GM12878 (cell line): ENCODE results near the gene FAM89B.

Source experiments
- CBX5 ChIP-seq: sonication (generic); IDR thresholded peaks from 2 replicates; pipeline ENCODE4 v1.6.1; 2016; ENCODE audit warnings: low read depth, moderate library complexity, mild to moderate bottlenecking, inconsistent platforms
- CEBPB ChIP-seq, 2 experiments: fragments of 150-350 bp in 1 of 2; IDR thresholded peaks; 2 replicates each; pipeline ENCODE4 v1.6.1; 2012 to 2014; ENCODE audit warnings: low read depth in 2 of 2, low read length in 2 of 2, borderline replicate concordance in 1 of 2, inconsistent platforms in 1 of 2
- CHD2 ChIP-seq: IDR thresholded peaks from 2 replicates; pipeline ENCODE4 v1.6.1; 2011; ENCODE audit warnings: low read depth, low read length, improper control_type of control experiment, borderline replicate concordance
- E2F4 ChIP-seq: IDR thresholded peaks from 2 replicates; pipeline ENCODE4 v1.6.1; 2012; ENCODE audit warnings: low read depth, low read length, improper control_type of control experiment
- JUNB ChIP-seq: IDR thresholded peaks from 2 replicates; pipeline ENCODE4 v1.6.1; 2016; ENCODE audit warnings: antibody characterized with exemption, mild to moderate bottlenecking
- PAX5 ChIP-seq: IDR thresholded peaks from 2 replicates; pipeline ENCODE4 v1.6.1; 2011; ENCODE audit warnings: low read depth, low read length, borderline replicate concordance
- PRDM15 ChIP-seq: fragments of 450-650 bp; formaldehyde crosslinking; IDR thresholded peaks from 2 replicates; pipeline ENCODE4 v1.4.0; 2020; ENCODE audit warnings: mild to moderate bottlenecking, moderate library complexity
- SIN3A ChIP-seq: IDR thresholded peaks from 2 replicates; pipeline ENCODE4 v1.6.1; 2012; ENCODE audit warnings: low read depth, low read length, improper control_type of control experiment
- YY1 ChIP-seq: IDR thresholded peaks from 2 replicates; pipeline ENCODE4 v1.6.1; 2011; ENCODE audit warnings: low read depth, mild to moderate bottlenecking, low read length
- ZNF384 ChIP-seq: IDR thresholded peaks from 2 replicates; pipeline ENCODE4 v1.6.1; 2012; ENCODE audit warnings: low read depth, mild to moderate bottlenecking, low read length, improper control_type of control experiment, borderline replicate concordance
- TF ChIP-seq, protein P1 (sequence below), 3 experiments: IDR thresholded peaks in 2 of 3; conservative IDR thresholded peaks in 1 of 3; 2 replicates each; pipeline ENCODE4 v1.5.1; 2011; ENCODE audit warnings: low read depth in 3 of 3, low read length in 3 of 3, mild to moderate bottlenecking in 3 of 3, control low read depth in 2 of 3, moderate library complexity in 2 of 3, inconsistent platforms in 1 of 3, mixed read lengths in 1 of 3; ENCODE audit not compliant: control insufficient read depth in 2 of 3, insufficient read depth in 1 of 3; ENCODE audit errors: extremely low read depth in 1 of 3
- TF ChIP-seq, protein P2 (sequence below): IDR thresholded peaks from 2 replicates; pipeline ENCODE4 v1.6.1; 2012; ENCODE audit warnings: low read depth, low read length, improper control_type of control experiment
- TF ChIP-seq, protein P3 (sequence below): IDR thresholded peaks from 2 replicates; pipeline ENCODE4 v1.6.1; 2012; ENCODE audit warnings: low read depth, low read length, improper control_type of control experiment
- TF ChIP-seq, protein P4 (sequence below): fragments of 150-350 bp; IDR thresholded peaks from 2 replicates; pipeline ENCODE4 v1.6.1; 2016; ENCODE audit warnings: low read depth, low read length

- TF ChIP-seq JUNB (no peak), PRDM15 (no peak), SIN3A (no peak), PAX5 (no peak), CHD2 (no peak), E2F4 (no peak), CEBPB (IDR thresholded peaks at IDR 0.05; ENCODE audit: borderline replicate concordance in 1 of 2, low read depth in 2 of 2, low read length in 2 of 2) (no peak), YY1 (no peak), ZNF384 (no peak), CBX5 (no peak)
- TF ChIP-seq, protein P1, sequence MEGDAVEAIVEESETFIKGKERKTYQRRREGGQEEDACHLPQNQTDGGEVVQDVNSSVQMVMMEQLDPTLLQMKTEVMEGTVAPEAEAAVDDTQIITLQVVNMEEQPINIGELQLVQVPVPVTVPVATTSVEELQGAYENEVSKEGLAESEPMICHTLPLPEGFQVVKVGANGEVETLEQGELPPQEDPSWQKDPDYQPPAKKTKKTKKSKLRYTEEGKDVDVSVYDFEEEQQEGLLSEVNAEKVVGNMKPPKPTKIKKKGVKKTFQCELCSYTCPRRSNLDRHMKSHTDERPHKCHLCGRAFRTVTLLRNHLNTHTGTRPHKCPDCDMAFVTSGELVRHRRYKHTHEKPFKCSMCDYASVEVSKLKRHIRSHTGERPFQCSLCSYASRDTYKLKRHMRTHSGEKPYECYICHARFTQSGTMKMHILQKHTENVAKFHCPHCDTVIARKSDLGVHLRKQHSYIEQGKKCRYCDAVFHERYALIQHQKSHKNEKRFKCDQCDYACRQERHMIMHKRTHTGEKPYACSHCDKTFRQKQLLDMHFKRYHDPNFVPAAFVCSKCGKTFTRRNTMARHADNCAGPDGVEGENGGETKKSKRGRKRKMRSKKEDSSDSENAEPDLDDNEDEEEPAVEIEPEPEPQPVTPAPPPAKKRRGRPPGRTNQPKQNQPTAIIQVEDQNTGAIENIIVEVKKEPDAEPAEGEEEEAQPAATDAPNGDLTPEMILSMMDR (IDR thresholded peaks at IDR 0.05 in 2 of 3, conservative IDR thresholded peaks at IDR 0.05 in 1 of 3; ENCODE audit: control insufficient read depth in 2 of 3, extremely low read depth in 1 of 3, insufficient read depth in 1 of 3, low read depth in 3 of 3, low read length in 3 of 3) = no peak
- TF ChIP-seq, protein P2, sequence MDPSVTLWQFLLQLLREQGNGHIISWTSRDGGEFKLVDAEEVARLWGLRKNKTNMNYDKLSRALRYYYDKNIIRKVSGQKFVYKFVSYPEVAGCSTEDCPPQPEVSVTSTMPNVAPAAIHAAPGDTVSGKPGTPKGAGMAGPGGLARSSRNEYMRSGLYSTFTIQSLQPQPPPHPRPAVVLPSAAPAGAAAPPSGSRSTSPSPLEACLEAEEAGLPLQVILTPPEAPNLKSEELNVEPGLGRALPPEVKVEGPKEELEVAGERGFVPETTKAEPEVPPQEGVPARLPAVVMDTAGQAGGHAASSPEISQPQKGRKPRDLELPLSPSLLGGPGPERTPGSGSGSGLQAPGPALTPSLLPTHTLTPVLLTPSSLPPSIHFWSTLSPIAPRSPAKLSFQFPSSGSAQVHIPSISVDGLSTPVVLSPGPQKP = no peak
- TF ChIP-seq, protein P3, sequence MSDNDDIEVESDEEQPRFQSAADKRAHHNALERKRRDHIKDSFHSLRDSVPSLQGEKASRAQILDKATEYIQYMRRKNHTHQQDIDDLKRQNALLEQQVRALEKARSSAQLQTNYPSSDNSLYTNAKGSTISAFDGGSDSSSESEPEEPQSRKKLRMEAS = no peak
- TF ChIP-seq, protein P4, sequence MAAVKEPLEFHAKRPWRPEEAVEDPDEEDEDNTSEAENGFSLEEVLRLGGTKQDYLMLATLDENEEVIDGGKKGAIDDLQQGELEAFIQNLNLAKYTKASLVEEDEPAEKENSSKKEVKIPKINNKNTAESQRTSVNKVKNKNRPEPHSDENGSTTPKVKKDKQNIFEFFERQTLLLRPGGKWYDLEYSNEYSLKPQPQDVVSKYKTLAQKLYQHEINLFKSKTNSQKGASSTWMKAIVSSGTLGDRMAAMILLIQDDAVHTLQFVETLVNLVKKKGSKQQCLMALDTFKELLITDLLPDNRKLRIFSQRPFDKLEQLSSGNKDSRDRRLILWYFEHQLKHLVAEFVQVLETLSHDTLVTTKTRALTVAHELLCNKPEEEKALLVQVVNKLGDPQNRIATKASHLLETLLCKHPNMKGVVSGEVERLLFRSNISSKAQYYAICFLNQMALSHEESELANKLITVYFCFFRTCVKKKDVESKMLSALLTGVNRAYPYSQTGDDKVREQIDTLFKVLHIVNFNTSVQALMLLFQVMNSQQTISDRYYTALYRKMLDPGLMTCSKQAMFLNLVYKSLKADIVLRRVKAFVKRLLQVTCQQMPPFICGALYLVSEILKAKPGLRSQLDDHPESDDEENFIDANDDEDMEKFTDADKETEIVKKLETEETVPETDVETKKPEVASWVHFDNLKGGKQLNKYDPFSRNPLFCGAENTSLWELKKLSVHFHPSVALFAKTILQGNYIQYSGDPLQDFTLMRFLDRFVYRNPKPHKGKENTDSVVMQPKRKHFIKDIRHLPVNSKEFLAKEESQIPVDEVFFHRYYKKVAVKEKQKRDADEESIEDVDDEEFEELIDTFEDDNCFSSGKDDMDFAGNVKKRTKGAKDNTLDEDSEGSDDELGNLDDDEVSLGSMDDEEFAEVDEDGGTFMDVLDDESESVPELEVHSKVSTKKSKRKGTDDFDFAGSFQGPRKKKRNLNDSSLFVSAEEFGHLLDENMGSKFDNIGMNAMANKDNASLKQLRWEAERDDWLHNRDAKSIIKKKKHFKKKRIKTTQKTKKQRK = no peak
Measured at GRCh38 chr11:65555693-65556231, 16.6 kb upstream of the FAM89B start.
